B cell (primary cell): ENCODE results near the gene TUBA3E. TPM values are rescaled to one million over a fixed set of nuclear protein-coding genes. Genes with fewer than 3 reads are reported as not detected.
"Not testable (repeated sequence)": the region's sequence is repeated elsewhere in the genome, so short reads cannot be mapped to it uniquely, and the experiment has no call there.

Source experiments
- ATAC-seq: fragments of 200-7000 bp; cut with Tn5 transposase; one replicate; pipeline ENCODE4 v1.10.0; 2021; ENCODE audit warnings: low read depth, mild to moderate bottlenecking, moderate number of reproducible peaks, moderate library complexity
- CTCF ChIA-PET: fragments of 350-600 bp; sonication (Branson Sonifier 250); formaldehyde crosslinking; loops from one replicate; lab custom pipeline; 2021; ENCODE audit warnings: antibody characterized with exemption, inconsistent platforms; lab: Charles Lee
- POLR2A ChIA-PET: fragments of 350-600 bp; sonication (Branson Sonifier 250); formaldehyde crosslinking; loops from one replicate; lab custom pipeline; 2021; ENCODE audit warnings: antibody characterized with exemption; lab: Charles Lee
- DNase-seq: peaks from one replicate; pipeline ENCODE4 v3.0.0; 2013
- H2AFZ ChIP-seq: 2 replicates; pipeline ENCODE4 v1.6.1; 2012; ENCODE audit warnings: mild to moderate bottlenecking, low read depth, low read length; ENCODE audit not compliant: insufficient read depth, poor library complexity, severe bottlenecking
- H3K27ac ChIP-seq, 2 donors: 1 replicate in 1 of 2; 2 replicates in 1 of 2; pipeline ENCODE4 v1.5.1; 2012 to 2013; ENCODE audit warnings: low read length in 2 of 2, mild to moderate bottlenecking in 2 of 2, moderate library complexity in 1 of 2
- H3K27me3 ChIP-seq, 4 experiments: fragments of 200-600 bp in 1 of 4; sonication (generic) in 1 of 4; replicated peaks in 1 of 4; 1 replicate in 2 of 4; 2 replicates in 2 of 4; pipeline versions ENCODE4 v1.6.1 to v1.7.0; 2013 to 2016; ENCODE audit warnings: low read length in 3 of 4, mild to moderate bottlenecking in 2 of 4, mixed read lengths in 1 of 4, moderate library complexity in 1 of 4; ENCODE audit not compliant: insufficient read depth in 4 of 4, control insufficient read depth in 3 of 4; ENCODE audit errors: control extremely low read depth in 1 of 4
- H3K36me3 ChIP-seq, 2 experiments: replicated peaks in 1 of 2; 1 replicate in 1 of 2; 2 replicates in 1 of 2; pipeline versions ENCODE4 v1.6.1 to v1.7.1; 2013; ENCODE audit warnings: low read length in 1 of 2; ENCODE audit not compliant: insufficient read depth in 2 of 2, control insufficient read depth in 1 of 2; ENCODE audit errors: control extremely low read depth in 1 of 2, extremely low read depth in 1 of 2
- H3K4me1 ChIP-seq, 2 donors: fragments of 200-600 bp in 1 of 2; sonication (generic) in 1 of 2; 1 replicate in 1 of 2; 2 replicates in 1 of 2; pipeline versions ENCODE4 v1.5.1 to v1.6.1; 2013 to 2017; ENCODE audit warnings: low read length in 2 of 2; ENCODE audit not compliant: control insufficient read depth in 2 of 2, insufficient read depth in 2 of 2
- H3K4me2 ChIP-seq: replicated peaks from 2 replicates; pipeline ENCODE3; 2012; ENCODE audit warnings: mild to moderate bottlenecking, low read depth, low read length; ENCODE audit not compliant: poor library complexity, severe bottlenecking
- H3K4me3 ChIP-seq, 5 experiments: fragments of 200-600 bp in 1 of 5; sonication (generic) in 1 of 5; 1 replicate in 3 of 5; 2 replicates in 2 of 5; pipeline versions ENCODE4 v1.5.1 to v1.7.0; 2011 to 2016; ENCODE audit warnings: low read length in 4 of 5, mild to moderate bottlenecking in 4 of 5, low read depth in 2 of 5, control low read depth in 1 of 5, moderate library complexity in 1 of 5; ENCODE audit not compliant: insufficient read depth in 1 of 5; ENCODE audit errors: control extremely low read depth in 1 of 5, extremely low read depth in 1 of 5
- H3K79me2 ChIP-seq: fragments of 200-600 bp; sonication (generic); one replicate; pipeline ENCODE4 v1.6.0; 2016; ENCODE audit warnings: low read length; ENCODE audit not compliant: control insufficient read depth, insufficient read depth
- H3K9ac ChIP-seq: fragments of 200-600 bp; sonication (generic); 2 replicates; pipeline ENCODE4 v1.6.1; 2017; ENCODE audit warnings: mild to moderate bottlenecking, low read length, moderate library complexity
- H3K9me3 ChIP-seq, 3 donors: one replicate each; pipeline versions ENCODE4 v1.6.1 to v1.7.1; 2013; ENCODE audit warnings: low read length in 2 of 3; ENCODE audit not compliant: control insufficient read depth in 2 of 3, insufficient read depth in 1 of 3; ENCODE audit errors: control extremely low read depth in 1 of 3
- H4K20me1 ChIP-seq: 2 replicates; pipeline ENCODE4 v1.6.0; 2012; ENCODE audit warnings: mild to moderate bottlenecking, low read length; ENCODE audit not compliant: insufficient read depth, control insufficient read depth, poor library complexity, severe bottlenecking
- H3K27ac Mint-ChIP-seq: one replicate; pipeline ENCODE4 v1.8.0; 2021; ENCODE audit warnings: mixed read lengths
- H3K27me3 Mint-ChIP-seq: one replicate; pipeline ENCODE4 v1.8.0; 2021; ENCODE audit warnings: mixed read lengths
- H3K4me1 Mint-ChIP-seq: one replicate; pipeline ENCODE4 v1.8.0; 2021; ENCODE audit warnings: mixed read lengths
- H3K4me3 Mint-ChIP-seq: one replicate; pipeline ENCODE4 v1.8.0; 2021; ENCODE audit warnings: mixed read lengths
- H3K9me3 Mint-ChIP-seq: one replicate; pipeline ENCODE4 v1.8.0; 2022; ENCODE audit warnings: mixed read lengths; ENCODE audit not compliant: insufficient read depth
- CTCF ChIP-seq: fragments of 200-600 bp; IDR thresholded peaks from one replicate; pipeline ENCODE4 v1.8.0; 2022; ENCODE audit warnings: antibody characterized with exemption, mild to moderate bottlenecking
- EZH2 ChIP-seq: IDR thresholded peaks from 2 replicates; pipeline ENCODE4 v1.6.1; 2012; ENCODE audit warnings: borderline replicate concordance, low read depth, mild to moderate bottlenecking, moderate library complexity, low read length; ENCODE audit not compliant: insufficient read depth, poor library complexity, severe bottlenecking
- WGBS: methylation state at CpG from one replicate; pipeline ENCODE4 v1.1.5; 2013; ENCODE audit warnings: missing lambda C conversion rate; ENCODE audit not compliant: insufficient coverage; 5-methylcytosine and 5-hydroxymethylcytosine counted together
- intact Hi-C: fragments of 100-400 bp; cut with micrococcal nuclease; formaldehyde crosslinking; loops from one replicate; pipeline ENCODE4 v1.10.0; 2022
- polyA plus RNA-seq: library from polyadenylated mRNA; depleted of rRNA; stranded (reverse); fragments of >200 nt; gene quantifications from 2 replicates; pipeline ENCODE4 v1.2.3, GENCODE V29; 2012
- total RNA-seq, 2 donors: library from RNA; stranded (reverse); fragments of 120-200 nt in 1 of 2; gene quantifications; 1 replicate in 1 of 2; 2 replicates in 1 of 2; pipeline versions ENCODE4 v1.2.3 to v1.2.4, GENCODE V29; 2013 to 2022

TUBA3E gene
- total and polyA plus RNA-seq, 2 donors (not counting 1 experiment from before 2014, with no cell fraction given): not detected

- Histone ChIP-seq H3K27ac (no peak overlapping the region), H2AFZ (peak overlapping the region; percentile 18), H3K79me2 (peaks cover 46% of the 10 kb centered on the region), H3K9me3 (no peaks in the 10 kb centered on the region), H3K27me3 (no peaks in the 10 kb centered on the region), H3K4me3 (no peak overlapping the region), H3K4me2 (peak overlapping the region; percentile 86), H3K9ac (no peak overlapping the region), H3K36me3 (no peaks in the 10 kb centered on the region), H4K20me1 (peaks cover 2% of the 10 kb centered on the region), H3K4me1 (peaks cover 14 to 21% of the 10 kb centered on the region in 2 donors)
- intact Hi-C loops: loop anchor here (2.0 to 10.0 kb wide), 2 partner anchors 149 to 1869 kb away; partner anchors contain the start of gene HS6ST1
- Mint-ChIP-seq H3K27ac (peak overlapping the region; percentile 50), H3K4me3 (peak overlapping the region; percentile 77), H3K4me1 (peaks cover 20% of the 10 kb centered on the region), H3K27me3 (no peaks in the 10 kb centered on the region), H3K9me3 (no peaks in the 10 kb centered on the region)
- ATAC-seq (no peak), DNase-seq (no peak)
- ChIA-PET POLR2A (no interaction called here), CTCF (no interaction called here)
- WGBS: 95% methylated on average over 20 of the region's 26 CpGs
- TF ChIP-seq EZH2 (no peak), CTCF (no peak)
Observed at GRCh38 chr2:130183512-130184373, 14.5 kb downstream of the TUBA3E start.

DNA sequence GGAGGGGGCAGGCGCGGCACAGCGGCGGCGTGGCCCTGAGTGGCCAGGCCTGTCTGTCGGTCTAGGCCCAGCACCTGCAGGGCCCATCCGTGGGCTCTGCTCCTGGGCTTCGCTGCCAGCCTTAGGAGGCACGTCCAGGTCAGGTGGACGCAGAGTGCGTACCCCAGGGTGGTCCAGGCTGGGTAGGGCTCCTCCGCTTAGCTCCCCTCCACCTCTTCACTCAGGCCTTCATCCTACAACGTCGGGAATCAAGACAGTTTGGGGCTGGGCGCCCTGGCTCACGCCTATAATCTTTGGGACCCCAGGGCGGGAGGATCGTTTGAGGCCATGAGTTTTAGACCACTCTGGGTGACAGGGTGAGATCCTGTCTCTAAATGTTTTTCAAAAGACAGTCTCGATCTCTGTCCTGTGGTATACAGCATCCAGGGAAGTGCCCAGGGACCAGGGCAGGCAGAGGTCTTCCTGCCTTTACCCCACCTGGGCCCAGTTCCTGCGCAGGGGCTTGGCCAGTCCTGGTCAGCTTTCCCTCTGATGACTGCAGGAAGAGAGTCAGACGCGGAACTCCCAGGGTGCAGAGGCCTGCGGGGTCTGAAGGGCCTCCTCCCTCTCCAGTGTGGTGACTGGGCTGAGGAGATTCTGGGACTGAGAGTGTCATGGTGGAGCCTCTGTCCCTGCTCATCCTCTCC, 15.3 kb downstream of the TUBA3E start:
- DNase-seq, H3K27me3 ChIP-seq, H3K9me3 Mint-ChIP-seq, H3K36me3 ChIP-seq, ATAC-seq, H4K20me1 ChIP-seq, H3K27me3 Mint-ChIP-seq, H3K27ac ChIP-seq, H3K9me3 ChIP-seq: not testable (repeated sequence)
- H3K27ac Mint-ChIP-seq: peak overlapping the region; percentile 59
- POLR2A ChIA-PET: interaction anchor here (2.7 kb wide), 1 partner anchor 159 kb away, joined by 32 read pairs; the partner anchor contains the start of gene IMP4
- H3K4me1 Mint-ChIP-seq: peaks cover 23% of the 10 kb centered on the region
- Histone ChIP-seq H3K9ac (peak overlapping the region; percentile 32), H3K4me2 (peak overlapping the region; percentile 86), H3K79me2 (peaks cover 54% of the 10 kb centered on the region), H3K4me3 (peak overlapping the region in 3 of 5 experiments; percentile 15 to 90 (median 80)), H2AFZ (peak overlapping the region; percentile 18), H3K4me1 (peaks cover 14 to 21% of the 10 kb centered on the region in 2 donors)
- WGBS: 39% methylated on average over 16 of the region's 23 CpGs
- intact Hi-C loops: loop anchor here (2.0 to 10.0 kb wide), 2 partner anchors 150 to 1868 kb away; partner anchors contain the start of gene HS6ST1
- H3K4me3 Mint-ChIP-seq: peak overlapping the region; percentile 77
- CTCF ChIA-PET: interaction anchor here (3.6 kb wide), 1 partner anchor 152 kb away, joined by 18 read pairs; no protein-coding TSS in a partner anchor
